H9 (cell line): Measurements from ENCODE around the gene CCDC69. TPM values are rescaled to one million over a fixed set of nuclear protein-coding genes. Genes with fewer than 3 reads are reported as not detected.

Experiments
- DNase-seq: peaks from one replicate; pipeline ENCODE4 v3.0.0-alpha.2; 2017
- H2AFZ ChIP-seq: one replicate; pipeline ENCODE4 v1.6.1; 2013; ENCODE audit warnings: mild to moderate bottlenecking, low read length, control low read depth, moderate library complexity
- H2AK5ac ChIP-seq: 2 replicates; pipeline ENCODE4 v1.6.1; 2013; ENCODE audit warnings: low read length, control low read depth, mixed read lengths; ENCODE audit not compliant: insufficient read length
- H2BK120ac ChIP-seq: one replicate; pipeline ENCODE4 v1.6.1; 2013; ENCODE audit warnings: low read depth, mild to moderate bottlenecking, low read length, control low read depth, inconsistent platforms; ENCODE audit not compliant: poor library complexity, severe bottlenecking
- H2BK12ac ChIP-seq: 2 replicates; pipeline ENCODE4 v1.6.1; 2013; ENCODE audit warnings: low read length, control low read depth, mixed read lengths, low read depth; ENCODE audit not compliant: insufficient read length
- H2BK15ac ChIP-seq: 2 replicates; pipeline ENCODE4 v1.6.1; 2013; ENCODE audit warnings: low read depth, low read length, control low read depth
- H2BK20ac ChIP-seq: one replicate; pipeline ENCODE4 v1.6.1; 2013; ENCODE audit warnings: low read depth, mild to moderate bottlenecking, low read length, control low read depth, inconsistent platforms; ENCODE audit not compliant: poor library complexity, severe bottlenecking
- H2BK5ac ChIP-seq: 2 replicates; pipeline ENCODE4 v1.6.1; 2013; ENCODE audit warnings: low read length, control low read depth, mixed read lengths; ENCODE audit not compliant: insufficient read length
- H3K14ac ChIP-seq: 2 replicates; pipeline ENCODE4 v1.6.1; 2013; ENCODE audit warnings: low read length, control low read depth; ENCODE audit not compliant: insufficient read depth
- H3K18ac ChIP-seq: 2 replicates; pipeline ENCODE4 v1.6.1; 2013; ENCODE audit warnings: low read depth, mild to moderate bottlenecking, mixed read lengths, low read length, control low read depth; ENCODE audit not compliant: insufficient read length
- H3K23ac ChIP-seq: 2 replicates; pipeline ENCODE4 v1.6.1; 2013; ENCODE audit warnings: low read length, control low read depth, mixed read lengths, low read depth; ENCODE audit not compliant: insufficient read length
- H3K23me2 ChIP-seq: 2 replicates; pipeline ENCODE4 v1.6.1; 2013; ENCODE audit warnings: low read depth, mild to moderate bottlenecking, mixed read lengths, low read length, control low read depth; ENCODE audit not compliant: insufficient read length, poor library complexity, severe bottlenecking
- H3K27ac ChIP-seq: 2 replicates; pipeline ENCODE4 v1.5.1; 2013; ENCODE audit warnings: low read length, control low read depth, mixed read lengths, low read depth; ENCODE audit not compliant: insufficient read length
- H3K27me3 ChIP-seq: 2 replicates; pipeline ENCODE4 v1.6.1; 2013; ENCODE audit warnings: low read length, control low read depth, inconsistent platforms; ENCODE audit not compliant: insufficient read depth
- H3K4ac ChIP-seq: 2 replicates; pipeline ENCODE4 v1.6.1; 2013; ENCODE audit warnings: low read depth, mild to moderate bottlenecking, control low read depth, inconsistent platforms, low read length, moderate library complexity
- H3K4me1 ChIP-seq: 2 replicates; pipeline ENCODE4 v1.6.1; 2013; ENCODE audit warnings: low read length, control low read depth, inconsistent platforms; ENCODE audit not compliant: insufficient read depth
- H3K4me2 ChIP-seq: 2 replicates; pipeline ENCODE4 v1.6.1; 2013; ENCODE audit warnings: low read length, control low read depth, mixed read lengths; ENCODE audit not compliant: insufficient read length, insufficient read depth
- H3K56ac ChIP-seq: 2 replicates; pipeline ENCODE4 v1.6.1; 2013; ENCODE audit warnings: low read depth, mild to moderate bottlenecking, mixed read lengths, low read length, control low read depth; ENCODE audit not compliant: insufficient read length
- H3K79me1 ChIP-seq: 2 replicates; pipeline ENCODE4 v1.6.1; 2013; ENCODE audit warnings: low read depth, mild to moderate bottlenecking, moderate library complexity, low read length, control low read depth, inconsistent platforms; ENCODE audit not compliant: insufficient read depth, poor library complexity, severe bottlenecking
- H3K79me2 ChIP-seq: 2 replicates; pipeline ENCODE4 v1.6.1; 2013; ENCODE audit warnings: low read length, control low read depth, inconsistent platforms; ENCODE audit not compliant: insufficient read depth
- H3K9ac ChIP-seq: 2 replicates; pipeline ENCODE4 v1.6.1; 2013; ENCODE audit warnings: low read length, control low read depth, mixed read lengths; ENCODE audit not compliant: insufficient read length; ENCODE audit errors: extremely low read depth
- H3K9me3 ChIP-seq: one replicate; pipeline ENCODE4 v1.6.1; 2013; ENCODE audit warnings: low read depth, low read length, inconsistent platforms; ENCODE audit not compliant: control insufficient read depth
- H3T11ph ChIP-seq: one replicate; pipeline ENCODE4 v1.6.1; 2013; ENCODE audit warnings: mild to moderate bottlenecking, low read length, control low read depth, inconsistent platforms
- H4K20me1 ChIP-seq: one replicate; pipeline ENCODE4 v1.6.1; 2013; ENCODE audit not compliant: control insufficient read depth, insufficient read length, insufficient read depth
- H4K5ac ChIP-seq: 2 replicates; pipeline ENCODE4 v1.6.1; 2013; ENCODE audit warnings: low read depth, mild to moderate bottlenecking, mixed read lengths, low read length, control low read depth; ENCODE audit not compliant: insufficient read length
- H4K8ac ChIP-seq: replicated peaks from 2 replicates; pipeline ENCODE4 v1.6.1; 2013; ENCODE audit warnings: low read length, control low read depth, mixed read lengths, low read depth; ENCODE audit not compliant: insufficient read length
- H4K91ac ChIP-seq: 2 replicates; pipeline ENCODE4 v1.6.1; 2013; ENCODE audit warnings: low read depth, mild to moderate bottlenecking, moderate library complexity, mixed read lengths, low read length, control low read depth; ENCODE audit not compliant: insufficient read length
- H3K27ac Mint-ChIP-seq, 3 experiments: 2 replicates in 2 of 3; 3 replicates in 1 of 3; pipeline ENCODE4 v1.8.0; 2020 to 2021; ENCODE audit warnings: mixed read lengths in 3 of 3, mild to moderate bottlenecking in 1 of 3, moderate library complexity in 1 of 3
- H3K27me3 Mint-ChIP-seq: 2 replicates; pipeline ENCODE4 v1.8.0; 2021; ENCODE audit warnings: low read depth, mild to moderate bottlenecking, moderate library complexity, mixed read lengths
- H3K36me3 Mint-ChIP-seq, 3 experiments: 2 replicates in 2 of 3; 3 replicates in 1 of 3; pipeline ENCODE4 v1.8.0; 2020 to 2021; ENCODE audit warnings: low read depth in 3 of 3, mixed read lengths in 3 of 3; ENCODE audit not compliant: insufficient read depth in 1 of 3
- H3K4me1 Mint-ChIP-seq, 2 experiments: 2 replicates each; pipeline ENCODE4 v1.8.0; 2020; ENCODE audit warnings: mixed read lengths in 2 of 2
- H3K4me3 Mint-ChIP-seq, 2 experiments: 2 replicates in 1 of 2; 3 replicates in 1 of 2; pipeline ENCODE4 v1.8.0; 2020 to 2021; ENCODE audit warnings: mild to moderate bottlenecking in 2 of 2, mixed read lengths in 2 of 2, moderate library complexity in 1 of 2
- H3K9me3 Mint-ChIP-seq, 2 experiments: 2 replicates in 1 of 2; 3 replicates in 1 of 2; pipeline ENCODE4 v1.8.0; 2020; ENCODE audit warnings: mild to moderate bottlenecking in 2 of 2, mixed read lengths in 2 of 2, moderate library complexity in 1 of 2
- total RNA-seq: library from RNA; stranded (reverse); gene quantifications from 2 replicates; pipeline ENCODE4 v1.2.1, GENCODE V29; 2021
- TF ChIP-seq, protein P1 (sequence below): fragments of 200-600 bp; sonication (generic); conservative IDR thresholded peaks from 3 replicates; pipeline ENCODE4 v1.8.0; 2021; ENCODE audit warnings: antibody characterized with exemption, mild to moderate bottlenecking

CCDC69 gene
- total RNA-seq, 1 experiment from 2014 or later: 5.3 TPM

DNA sequence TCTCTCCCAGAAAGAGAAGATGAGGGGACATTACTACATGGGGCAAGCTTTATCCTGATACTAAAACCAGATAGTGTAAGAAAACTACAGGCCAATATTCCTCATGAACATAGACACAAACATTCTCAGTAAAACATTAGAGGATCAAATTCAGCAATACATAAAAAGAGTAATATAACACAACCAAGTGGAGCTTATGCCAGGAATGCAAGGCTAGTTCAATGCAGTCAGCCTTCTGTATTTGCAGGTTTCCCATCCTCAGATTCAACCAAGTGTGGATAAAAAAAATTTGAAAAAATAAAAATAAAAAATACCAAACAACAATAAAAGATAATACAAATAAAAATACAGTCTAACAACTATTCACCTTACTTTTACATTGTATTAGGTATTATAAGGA lies 31.3 kb downstream of the CCDC69 start:
- Mint-ChIP-seq H3K4me3 (no peak overlapping the region), H3K9me3 (peaks cover 0 to 2% of the 10 kb centered on the region in 2 experiments; a peak in 2 of 5 replicates), H3K36me3 (no peaks in the 10 kb centered on the region), H3K27me3 (no peaks in the 10 kb centered on the region), H3K27ac (no peak overlapping the region), H3K4me1 (peaks cover 4 to 10% of the 10 kb centered on the region in 2 experiments)
- H3K23ac ChIP-seq: no peak overlapping the region
- no peak overlapping the region for H2AFZ ChIP-seq
- H3K27ac ChIP-seq: no peak overlapping the region
- H3K4ac ChIP-seq: no peak overlapping the region
- no peaks in the 10 kb centered on the region for H4K20me1 ChIP-seq
- no peak overlapping the region for H3K9ac ChIP-seq
- H2BK5ac ChIP-seq: no peak overlapping the region
- TF ChIP-seq, protein P1, sequence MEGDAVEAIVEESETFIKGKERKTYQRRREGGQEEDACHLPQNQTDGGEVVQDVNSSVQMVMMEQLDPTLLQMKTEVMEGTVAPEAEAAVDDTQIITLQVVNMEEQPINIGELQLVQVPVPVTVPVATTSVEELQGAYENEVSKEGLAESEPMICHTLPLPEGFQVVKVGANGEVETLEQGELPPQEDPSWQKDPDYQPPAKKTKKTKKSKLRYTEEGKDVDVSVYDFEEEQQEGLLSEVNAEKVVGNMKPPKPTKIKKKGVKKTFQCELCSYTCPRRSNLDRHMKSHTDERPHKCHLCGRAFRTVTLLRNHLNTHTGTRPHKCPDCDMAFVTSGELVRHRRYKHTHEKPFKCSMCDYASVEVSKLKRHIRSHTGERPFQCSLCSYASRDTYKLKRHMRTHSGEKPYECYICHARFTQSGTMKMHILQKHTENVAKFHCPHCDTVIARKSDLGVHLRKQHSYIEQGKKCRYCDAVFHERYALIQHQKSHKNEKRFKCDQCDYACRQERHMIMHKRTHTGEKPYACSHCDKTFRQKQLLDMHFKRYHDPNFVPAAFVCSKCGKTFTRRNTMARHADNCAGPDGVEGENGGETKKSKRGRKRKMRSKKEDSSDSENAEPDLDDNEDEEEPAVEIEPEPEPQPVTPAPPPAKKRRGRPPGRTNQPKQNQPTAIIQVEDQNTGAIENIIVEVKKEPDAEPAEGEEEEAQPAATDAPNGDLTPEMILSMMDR: no peak
- H4K5ac ChIP-seq: no peak overlapping the region
- no peak overlapping the region for H3K56ac ChIP-seq
- DNase-seq: no peak
- H2AK5ac ChIP-seq: no peak overlapping the region
- H2BK12ac ChIP-seq: no peak overlapping the region
- no peak overlapping the region for H2BK120ac ChIP-seq
- H4K8ac ChIP-seq: no peak overlapping the region
- no peaks in the 10 kb centered on the region for H3K27me3 ChIP-seq
- no peak overlapping the region for H3K4me2 ChIP-seq
- no peaks in the 10 kb centered on the region for H3K79me2 ChIP-seq
- H3K18ac ChIP-seq: no peak overlapping the region
- H3K14ac ChIP-seq: no peak overlapping the region
- no peaks in the 10 kb centered on the region for H3K4me1 ChIP-seq
- no peaks in the 10 kb centered on the region for H3K79me1 ChIP-seq
- H2BK15ac ChIP-seq: no peak overlapping the region
- H3T11ph ChIP-seq: no peak overlapping the region
- H3K23me2 ChIP-seq: no peaks in the 10 kb centered on the region
- no peak overlapping the region for H4K91ac ChIP-seq
- no peaks in the 10 kb centered on the region for H3K9me3 ChIP-seq
- no peak overlapping the region for H2BK20ac ChIP-seq
